GM21390 (cell line): ENCODE results near the gene FXR2.
A peak's percentile ranks its signal among the peaks of the same experiment; 100 is the strongest.

Source experiments
- ATAC-seq: cut with Tn5 transposase; IDR thresholded peaks from one replicate; pipeline ENCODE4 v1.9.1; 2021; ENCODE audit not compliant: unreplicated experiment

FXR2 gene

GRCh38 chr17:7573324-7574080 is 41.2 kb downstream of the FXR2 start:
- no peak for ATAC-seq

- peak; percentile 2 for ATAC-seq
Measured at GRCh38 chr17:7572588-7573323, 41.9 kb downstream of the FXR2 start.

GRCh38 chr17:7572338-7572587 is 42.4 kb downstream of the FXR2 start:
- ATAC-seq: peak; percentile 89

DNA sequence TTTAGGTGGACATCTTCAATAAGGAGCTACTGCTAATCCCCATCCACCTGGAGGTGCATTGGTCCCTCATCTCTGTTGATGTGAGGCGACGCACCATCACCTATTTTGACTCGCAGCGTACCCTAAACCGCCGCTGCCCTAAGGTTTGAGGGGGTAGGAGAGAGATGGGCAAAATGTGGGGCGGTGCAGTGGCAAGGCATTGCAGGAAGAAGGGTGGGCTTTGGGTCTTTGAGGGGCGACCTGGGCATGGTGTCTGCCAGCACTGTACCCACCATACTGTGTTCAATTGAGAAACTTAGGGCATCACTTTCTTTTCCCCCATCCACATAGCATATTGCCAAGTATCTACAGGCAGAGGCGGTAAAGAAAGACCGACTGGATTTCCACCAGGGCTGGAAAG is 44.3 kb downstream of the FXR2 start:
- ATAC-seq: no peak

GRCh38 chr17:7569571-7569970 is 45.1 kb downstream of the FXR2 start:
- ATAC-seq: no peak

GRCh38 chr17:7563115-7563869 is 51.4 kb downstream of the FXR2 start:
- no peak for ATAC-seq

- peak; percentile 3 for ATAC-seq
Measured at GRCh38 chr17:7562208-7562605, 52.5 kb downstream of the FXR2 start.

DNA sequence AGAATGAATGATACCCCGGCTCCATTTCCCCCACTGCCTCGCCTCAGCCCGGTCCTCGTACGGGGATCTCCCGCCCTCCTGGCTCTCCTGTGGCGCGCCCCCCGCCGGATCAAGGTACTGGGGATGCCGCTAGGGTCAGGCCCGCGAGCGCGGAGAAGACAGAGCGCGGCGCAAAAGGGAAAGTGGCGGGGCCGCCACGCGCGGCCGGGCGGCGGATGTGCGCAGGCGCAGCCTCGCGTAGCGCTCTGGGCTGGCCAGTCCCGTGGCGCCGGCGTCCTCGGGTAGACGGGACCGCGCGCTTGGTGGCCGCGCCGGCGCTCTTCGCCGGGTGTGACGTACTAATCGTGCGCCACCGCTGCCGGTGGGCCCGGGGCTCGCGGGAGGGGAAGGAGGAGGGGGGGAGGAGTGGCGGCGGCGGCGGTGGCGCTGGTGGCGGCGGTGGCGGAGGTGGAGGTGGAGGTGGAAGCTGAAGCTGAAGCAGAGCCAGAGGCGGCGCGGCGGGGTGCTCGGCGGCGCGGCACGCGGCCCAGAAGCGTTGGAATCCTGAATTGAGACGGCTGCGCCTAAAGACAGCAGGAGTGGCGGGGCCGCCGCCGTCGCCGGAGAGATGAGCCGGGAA is 53.0 kb downstream of the FXR2 start, which contains the start of gene SENP3:
TSS of gene SENP3 (plus strand) at position 331 of the 619 bp plus-strand sequence. CDS start 1,158 bp downstream, outside the sequence.
- ATAC-seq: peak; percentile 53

- peak; percentile 31 for ATAC-seq
Measured at GRCh38 chr17:7561028-7561575, 53.6 kb downstream of the FXR2 start.

- ATAC-seq: no peak
Measured at GRCh38 chr17:7560172-7561027, 54.3 kb downstream of the FXR2 start.

DNA sequence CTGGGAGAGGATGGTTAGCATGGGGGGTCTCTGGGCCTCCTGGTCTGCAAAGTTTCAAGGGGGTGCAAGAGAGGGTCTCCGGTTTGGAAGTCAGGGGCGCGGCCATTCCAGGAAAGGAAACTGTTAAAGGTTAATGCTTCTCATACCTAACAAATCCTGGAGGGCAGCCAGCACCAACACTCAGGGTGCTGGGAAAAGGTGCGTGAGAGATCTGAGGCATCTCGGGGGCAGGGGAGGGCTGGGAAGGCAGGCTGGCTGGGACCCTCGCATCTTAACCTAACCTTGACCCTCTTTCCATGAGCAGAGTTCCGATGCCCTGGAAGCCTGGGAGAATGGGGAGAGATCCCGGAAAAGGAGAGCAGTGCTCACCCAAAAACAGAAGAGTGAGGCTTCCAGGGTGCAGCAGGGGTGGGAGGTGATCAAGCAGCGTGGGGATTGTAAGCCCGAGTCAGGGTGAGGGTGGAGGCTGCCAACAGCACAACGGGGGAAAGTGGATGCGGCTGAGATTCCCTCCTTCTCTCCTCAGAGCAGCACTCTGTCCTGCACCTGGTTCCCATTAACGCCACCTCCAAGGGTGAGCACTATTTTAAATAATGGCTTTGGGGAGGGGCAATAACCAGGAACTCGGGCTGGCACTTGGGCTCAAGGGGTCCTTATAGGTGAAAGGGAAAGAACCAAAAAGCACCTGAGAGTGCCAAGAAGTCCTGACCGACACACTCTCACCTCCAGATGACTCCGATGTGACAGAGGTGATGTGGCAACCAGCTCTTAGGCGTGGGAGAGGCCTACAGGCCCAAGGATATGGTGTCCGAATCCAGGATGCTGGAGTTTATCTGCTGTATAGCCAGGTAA is 55.2 kb downstream of the FXR2 start:
- no peak for ATAC-seq

DNA sequence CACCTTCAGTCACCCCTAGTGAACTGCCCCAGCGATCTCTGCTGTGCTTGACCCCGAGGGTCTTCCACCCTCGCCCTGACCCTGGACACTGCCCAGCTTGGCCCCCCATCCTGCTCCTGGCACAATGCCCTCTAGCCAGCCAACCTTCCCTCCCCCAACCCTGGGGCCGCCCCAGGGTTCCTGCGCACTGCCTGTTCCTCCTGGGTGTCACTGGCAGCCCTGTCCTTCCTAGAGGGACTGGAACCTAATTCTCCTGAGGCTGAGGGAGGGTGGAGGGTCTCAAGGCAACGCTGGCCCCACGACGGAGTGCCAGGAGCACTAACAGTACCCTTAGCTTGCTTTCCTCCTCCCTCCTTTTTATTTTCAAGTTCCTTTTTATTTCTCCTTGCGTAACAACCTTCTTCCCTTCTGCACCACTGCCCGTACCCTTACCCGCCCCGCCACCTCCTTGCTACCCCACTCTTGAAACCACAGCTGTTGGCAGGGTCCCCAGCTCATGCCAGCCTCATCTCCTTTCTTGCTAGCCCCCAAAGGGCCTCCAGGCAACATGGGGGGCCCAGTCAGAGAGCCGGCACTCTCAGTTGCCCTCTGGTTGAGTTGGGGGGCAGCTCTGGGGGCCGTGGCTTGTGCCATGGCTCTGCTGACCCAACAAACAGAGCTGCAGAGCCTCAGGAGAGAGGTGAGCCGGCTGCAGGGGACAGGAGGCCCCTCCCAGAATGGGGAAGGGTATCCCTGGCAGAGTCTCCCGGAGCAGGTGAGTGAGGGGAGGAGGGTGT is 56.0 kb downstream of the FXR2 start, which contains the start of gene TNFSF13:
TSS of gene TNFSF13 (plus strand) at position 207 of the 776 bp plus-strand sequence. CDS start at position 497, 290 bp downstream.
- no peak for ATAC-seq

DNA sequence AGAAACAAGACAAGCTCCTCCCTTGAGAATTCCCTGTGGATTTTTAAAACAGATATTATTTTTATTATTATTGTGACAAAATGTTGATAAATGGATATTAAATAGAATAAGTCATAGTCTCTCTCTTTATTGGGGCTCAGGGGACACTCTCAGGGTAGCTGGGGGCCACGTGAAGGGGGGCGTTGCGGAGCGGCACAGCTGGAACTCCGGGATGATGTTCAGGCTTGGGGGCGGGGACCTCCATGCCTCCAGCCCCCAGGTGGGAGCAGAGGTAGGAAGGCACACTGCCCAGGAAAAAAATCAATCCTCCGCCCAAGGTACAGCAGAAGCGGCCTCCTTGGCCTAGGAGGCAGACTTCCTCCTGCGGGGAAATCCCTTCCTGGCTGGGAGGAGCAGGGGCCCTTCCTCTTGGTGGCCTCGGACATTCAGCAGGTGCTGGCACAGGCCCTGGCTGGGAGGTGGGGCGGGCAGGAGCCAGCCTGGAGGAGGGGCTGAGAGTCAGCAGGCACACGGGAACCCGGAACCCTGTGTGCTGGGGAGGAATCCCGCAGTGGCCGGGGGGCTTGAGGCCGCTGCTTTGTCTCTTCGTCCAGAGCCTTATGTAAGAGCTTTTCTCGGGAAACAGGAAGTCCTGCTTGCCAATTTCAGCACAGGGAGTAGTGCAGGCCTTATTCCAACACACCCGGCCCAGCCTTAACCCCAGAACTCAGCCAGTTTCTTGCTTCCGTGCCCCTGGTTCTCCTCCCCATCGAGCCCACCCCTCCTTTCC is 56.7 kb downstream of the FXR2 start:
- no peak for ATAC-seq

GRCh38 chr17:7557147-7557764 is 57.4 kb downstream of the FXR2 start:
- ATAC-seq: no peak

- ATAC-seq: no peak
Measured at GRCh38 chr17:7556627-7557026, 58.1 kb downstream of the FXR2 start.

- no peak for ATAC-seq
Measured at GRCh38 chr17:7555320-7555948, 59.3 kb downstream of the FXR2 start.

DNA sequence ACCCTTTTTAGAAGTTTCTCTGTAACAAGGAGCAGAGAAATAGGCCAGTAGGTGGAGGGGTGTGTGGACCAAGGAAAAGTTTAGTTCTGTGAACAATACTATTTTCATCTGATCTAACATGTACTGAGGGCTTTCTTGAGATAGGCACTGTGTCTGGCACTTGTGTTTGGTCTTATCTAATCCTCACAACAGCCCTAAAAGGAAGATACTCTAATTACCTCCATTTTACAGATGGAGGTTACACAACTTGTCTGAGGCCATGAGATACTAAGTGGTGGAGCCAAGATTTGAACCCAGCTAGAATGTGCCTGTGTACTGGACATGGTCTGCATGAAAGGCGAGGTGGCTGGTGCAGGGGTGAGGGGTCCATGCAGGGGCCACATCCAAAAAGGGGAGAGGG is 61.3 kb downstream of the FXR2 start:
- no peak for ATAC-seq
